Brain microvascular endothelial cell (primary cell): ENCODE measurements around the gene WDR62.

Source experiments
- DNase-seq: peaks from one replicate; pipeline ENCODE4 v3.0.0-alpha.2; 2020
- H3K27ac ChIP-seq: fragments of 250-450 bp; sonication (Bioruptor Pico); 2 replicates; pipeline ENCODE4 v1.5.1; 2020; ENCODE audit warnings: mild to moderate bottlenecking, moderate library complexity
- H3K27me3 ChIP-seq: fragments of 250-450 bp; sonication (Bioruptor Pico); replicated peaks from 2 replicates; pipeline ENCODE4 v1.5.1; 2020; ENCODE audit warnings: mild to moderate bottlenecking
- H3K36me3 ChIP-seq: fragments of 250-450 bp; sonication (Bioruptor Pico); replicated peaks from 2 replicates; pipeline ENCODE4 v1.5.1; 2020; ENCODE audit warnings: mild to moderate bottlenecking
- H3K4me3 ChIP-seq: 2 replicates; pipeline ENCODE4 v1.5.1; 2011; ENCODE audit warnings: low read depth, mild to moderate bottlenecking, control low read depth, low read length, moderate library complexity
- CTCF ChIP-seq: IDR thresholded peaks from 2 replicates; pipeline ENCODE4 v1.5.1; 2011; ENCODE audit warnings: low read depth, mild to moderate bottlenecking, moderate library complexity, low read length, control low read depth, inconsistent platforms; ENCODE audit errors: missing control alignments
- in situ Hi-C: cut with HindIII; loops from 2 replicates; pipeline ENCODE4 v1.10.0; 2017; ENCODE audit warnings: low sequenced_read_pairs, low pct_ligation_motif_present

Gene WDR62

GRCh38 chr19:36010402-36010801 is 44.3 kb upstream of the WDR62 start:
- Histone ChIP-seq H3K4me3 (no peak overlapping the region), H3K27me3 (no peaks in the 10 kb centered on the region), H3K27ac (no peak overlapping the region), H3K36me3 (no peaks in the 10 kb centered on the region)
- TF ChIP-seq CTCF, result no peak
- no peak for DNase-seq
- in situ Hi-C loops, result no loop called here

DNA sequence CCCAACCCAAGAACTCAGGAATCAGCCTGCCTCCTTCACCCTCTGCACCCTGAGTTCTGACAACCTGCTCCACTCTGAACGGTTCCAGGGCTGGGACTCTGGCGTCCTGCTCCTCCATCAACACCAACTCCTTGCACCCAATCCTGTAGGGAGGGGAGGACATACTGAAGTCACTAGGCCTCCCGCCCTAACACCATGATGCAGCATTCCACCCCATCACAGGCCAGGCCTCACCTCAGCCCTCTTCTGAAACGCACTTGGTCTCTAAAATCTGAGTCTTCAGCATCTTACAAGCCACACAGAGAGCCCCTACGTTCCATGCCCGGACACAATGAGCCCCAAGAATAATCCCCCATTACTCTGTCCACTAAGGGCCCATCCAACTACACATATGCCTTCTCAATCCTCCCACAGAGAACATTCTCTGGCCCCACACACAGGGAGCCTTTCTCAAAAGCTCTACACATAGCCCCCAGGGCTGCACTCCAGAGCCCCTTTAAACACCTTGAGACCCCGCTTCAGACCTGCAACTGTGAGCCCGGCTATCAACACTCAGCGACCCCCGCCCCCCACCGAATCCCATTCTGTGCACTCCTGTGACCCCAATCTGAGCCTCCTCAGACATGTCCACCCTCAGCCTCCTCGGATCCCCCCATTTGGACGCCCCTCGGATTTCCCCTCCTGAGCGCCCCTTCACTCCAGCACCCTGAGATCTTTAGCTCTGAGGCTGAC is 41.3 kb upstream of the WDR62 start:
- peaks cover 15% of the 10 kb centered on the region for H3K36me3 ChIP-seq
- no peak for DNase-seq
- peak overlapping the region; percentile 56 for H3K27ac ChIP-seq
- in situ Hi-C loops, result no loop called here
- no peaks in the 10 kb centered on the region for H3K27me3 ChIP-seq
- no peak for TF ChIP-seq CTCF
- peak overlapping the region; percentile 85 for H3K4me3 ChIP-seq

GRCh38 chr19:36014012-36014924 is 40.4 kb upstream of the WDR62 start, which contains the start of gene ALKBH6:
TSS of gene ALKBH6 (minus strand) at chr19:36014213. CDS start at chr19:36013397, 816 bp downstream.
- H3K27me3 ChIP-seq, result no peaks in the 10 kb centered on the region
- peak within 1 kb of the TSS; percentile 85 for H3K4me3 ChIP-seq
- no peak for TF ChIP-seq CTCF
- in situ Hi-C loops, result no loop called here
- peaks cover 19% of the 10 kb centered on the region for H3K36me3 ChIP-seq
- peak; percentile 99 for DNase-seq
- H3K27ac ChIP-seq, result peak within 1 kb of the TSS; percentile 56

- Histone ChIP-seq H3K36me3 (peaks cover 24% of the 10 kb centered on the region), H3K27ac (no peak overlapping the region), H3K4me3 (no peak overlapping the region), H3K27me3 (no peaks in the 10 kb centered on the region)
- DNase-seq, result no peak
- in situ Hi-C loops, result no loop called here
- no peak for TF ChIP-seq CTCF
Measured at GRCh38 chr19:36019061-36019670, 35.5 kb upstream of the WDR62 start.

DNA sequence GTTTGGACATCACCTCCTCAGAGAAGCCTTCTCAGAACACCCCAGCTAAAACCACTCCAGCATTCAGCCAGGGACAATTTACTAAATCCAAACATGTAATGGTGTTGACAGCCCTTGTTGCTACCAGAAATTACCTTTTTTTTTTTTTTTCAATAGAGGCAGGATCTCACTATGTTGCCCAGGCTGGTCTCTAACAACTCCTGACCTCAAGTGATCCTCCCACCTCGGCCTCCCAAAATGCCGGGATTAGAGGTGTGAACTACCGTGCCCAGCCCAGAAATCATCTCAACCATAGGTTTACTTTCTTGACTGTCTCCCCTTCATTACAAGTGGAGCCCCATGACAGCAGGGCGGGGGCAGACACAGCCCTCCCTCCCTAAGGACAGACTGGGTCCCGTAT is 31.3 kb upstream of the WDR62 start:
- DNase-seq, result no peak
- no peak for TF ChIP-seq CTCF
- H3K36me3 ChIP-seq, result peaks cover 14% of the 10 kb centered on the region
- no peaks in the 10 kb centered on the region for H3K27me3 ChIP-seq
- in situ Hi-C loops, result no loop called here
- no peak overlapping the region for H3K27ac ChIP-seq
- no peak overlapping the region for H3K4me3 ChIP-seq
